ENCODE data around the gene CYRIA. TPM values are rescaled to one million over a fixed set of nuclear protein-coding genes. Genes with fewer than 3 reads are reported as not detected.

Gene CYRIA
- total RNA-seq, 1 donor from 2014 or later: 27.0 TPM

- peak; percentile 74 for DNase-seq (ENCODE audit: low read depth, low spot score)
Observed at GRCh38 chr2:16650287-16651249, 15.1 kb downstream of the CYRIA start.

DNA sequence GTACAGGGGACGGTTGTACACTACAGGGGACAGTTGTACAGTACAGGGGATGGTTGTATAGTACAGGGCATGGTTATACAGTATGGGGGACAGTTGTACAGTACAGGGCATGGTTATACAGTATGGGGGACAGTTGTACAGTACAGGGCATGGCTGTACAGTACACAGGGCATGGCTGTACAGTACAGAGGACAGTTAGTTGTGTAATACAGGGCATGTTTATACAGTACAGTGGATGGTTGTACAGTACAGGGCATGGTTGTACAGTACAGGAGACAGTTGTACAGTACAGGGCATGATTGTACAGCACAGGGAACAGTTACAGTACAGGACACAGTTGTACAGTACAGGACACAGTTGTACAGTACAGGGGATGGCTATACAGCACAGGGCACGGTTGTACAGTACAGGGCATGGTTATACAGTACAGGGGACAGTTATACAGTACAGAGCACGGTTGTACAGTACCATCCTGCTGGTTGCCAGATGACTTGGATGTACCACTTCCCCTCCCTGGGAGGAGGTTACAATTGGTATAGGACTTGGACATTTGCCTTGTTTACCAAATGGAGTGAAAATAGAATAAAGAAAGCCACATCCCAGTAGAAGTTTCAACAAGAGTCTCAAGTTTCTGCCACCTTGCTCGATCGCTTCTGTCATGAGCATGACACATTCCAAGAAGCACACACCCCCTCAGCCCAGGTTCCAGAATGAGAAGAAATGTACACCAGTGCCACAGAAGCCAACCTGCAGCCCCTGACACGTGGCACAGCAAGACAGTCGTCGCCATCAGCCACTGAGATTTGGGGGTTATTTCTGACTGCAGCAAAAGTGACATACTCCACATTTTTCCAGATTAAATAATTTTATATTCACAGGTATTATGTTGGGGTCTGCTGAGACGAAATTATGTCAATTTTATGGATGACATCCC lies 16.0 kb downstream of the CYRIA start:
- DNase-seq (ENCODE audit: low read depth, low spot score): no peak

- no peak for DNase-seq (ENCODE audit: low read depth, low spot score)
Observed at GRCh38 chr2:16647992-16648617, 17.5 kb downstream of the CYRIA start.

DNA sequence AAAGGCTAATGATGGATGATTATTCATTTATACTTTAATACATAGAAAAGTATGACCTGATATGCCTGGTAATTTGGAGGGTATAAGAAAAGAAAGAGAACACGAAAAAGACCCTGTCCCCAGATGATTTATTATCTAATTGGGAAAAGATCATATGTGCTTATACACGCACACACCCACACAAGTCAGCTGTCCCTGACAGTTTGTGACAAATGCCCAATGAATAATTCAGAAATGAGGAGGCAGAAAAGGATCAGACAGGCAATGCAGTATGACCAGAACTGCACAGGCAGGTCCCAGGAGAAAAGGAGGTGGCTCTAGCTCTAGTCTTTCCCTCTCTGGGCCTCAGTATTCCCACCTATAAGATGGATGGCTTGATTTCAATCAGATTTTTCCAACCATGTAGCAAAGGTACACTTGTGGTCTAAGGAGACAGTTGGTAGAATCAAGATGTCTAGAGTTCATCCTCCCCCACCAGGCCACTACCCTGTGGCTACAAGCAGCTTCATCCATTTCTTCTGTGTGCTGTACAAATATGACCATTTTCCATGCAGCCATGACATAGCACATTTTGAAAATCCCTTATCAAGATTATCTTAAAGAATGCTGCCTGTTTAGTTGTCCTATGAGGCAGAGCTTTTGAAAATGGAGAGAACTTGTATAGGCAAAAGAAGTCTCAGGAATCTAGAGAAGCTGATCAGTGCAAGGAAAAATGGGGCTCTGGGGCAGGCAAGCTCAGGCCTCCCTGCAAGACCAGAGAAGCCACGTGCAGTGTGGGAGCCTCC lies 19.7 kb downstream of the CYRIA start:
- no peak for DNase-seq (ENCODE audit: low read depth, low spot score)

GRCh38 chr2:16645088-16645487 lies 20.5 kb downstream of the CYRIA start:
- no peak for DNase-seq (ENCODE audit: low read depth, low spot score)

DNA sequence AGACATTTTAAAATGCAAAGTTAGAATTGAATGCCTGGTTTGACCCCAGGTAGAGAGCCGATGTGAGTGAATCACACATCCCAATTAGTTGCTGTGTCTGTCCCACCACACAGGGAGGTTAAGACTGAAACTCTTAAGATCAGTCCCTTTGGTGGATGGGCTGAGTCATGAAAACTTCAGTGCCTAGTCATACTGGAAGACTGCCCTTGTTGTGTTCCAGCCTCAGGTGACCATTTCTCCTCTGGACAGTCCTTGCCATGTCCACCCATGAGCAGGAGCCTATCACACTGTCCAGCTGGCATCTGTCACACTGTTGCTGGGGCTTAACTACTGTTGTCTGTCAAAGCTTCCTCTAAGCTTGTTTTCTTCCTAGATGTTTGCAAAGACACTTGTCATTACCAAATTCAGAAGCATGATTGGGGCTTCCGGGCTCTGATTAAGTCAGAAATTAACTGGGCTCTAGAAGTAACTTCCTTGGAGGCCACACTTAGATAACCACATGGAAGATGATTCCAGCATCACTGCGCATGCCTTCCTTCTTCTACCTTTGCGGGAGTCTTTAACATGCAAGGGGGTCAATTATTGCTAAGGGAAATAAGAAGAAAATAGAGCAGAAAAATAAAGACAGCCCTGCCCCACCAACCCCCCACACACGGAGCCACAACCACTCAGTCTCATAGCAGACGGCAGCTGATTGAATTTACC lies 21.3 kb downstream of the CYRIA start:
- DNase-seq (ENCODE audit: low read depth, low spot score): no peak

GRCh38 chr2:16643099-16643498 lies 22.5 kb downstream of the CYRIA start:
- peak; percentile 48 for DNase-seq (ENCODE audit: low read depth, low spot score)

DNA sequence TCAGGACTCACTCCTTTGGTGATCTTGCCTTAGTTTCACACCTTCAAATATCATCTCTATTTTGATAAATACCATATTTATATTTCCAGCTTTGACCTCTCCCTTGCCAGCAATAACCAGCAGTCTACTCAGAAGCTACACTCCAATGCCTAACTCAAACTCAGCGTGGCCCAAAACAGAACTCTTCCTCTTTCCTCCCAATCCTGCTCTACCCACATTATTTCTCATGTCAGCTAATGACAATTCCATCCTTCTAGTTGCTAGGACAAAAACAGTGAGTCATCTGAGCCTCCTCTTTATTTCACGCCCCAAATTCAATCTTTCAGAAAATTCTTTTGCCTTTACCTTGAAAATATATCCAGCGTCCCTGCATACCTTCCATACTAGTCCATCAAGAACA lies 23.5 kb downstream of the CYRIA start:
- no peak for DNase-seq (ENCODE audit: low read depth, low spot score)

DNA sequence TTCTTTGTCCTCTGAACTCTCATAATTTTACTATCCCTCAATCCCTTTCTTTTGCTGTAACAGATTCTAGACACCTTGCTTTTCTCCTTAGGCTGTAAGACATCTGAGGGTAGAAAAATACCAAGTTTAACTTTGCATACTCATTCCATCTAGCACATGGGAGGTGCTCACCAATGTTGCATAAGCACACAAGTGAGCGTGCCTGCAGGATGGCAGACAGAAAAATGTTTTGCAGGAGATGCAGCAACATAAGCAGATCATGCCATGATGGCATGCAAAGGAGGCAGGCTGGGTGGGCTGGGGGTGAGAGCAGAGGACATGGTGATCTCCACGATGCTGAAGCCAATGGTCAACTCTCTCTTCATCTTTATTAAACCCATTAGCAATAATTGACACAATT lies 24.1 kb downstream of the CYRIA start:
- no peak for DNase-seq (ENCODE audit: low read depth, low spot score)

GRCh38 chr2:16640867-16641266 lies 24.8 kb downstream of the CYRIA start:
- no peak for DNase-seq (ENCODE audit: low read depth, low spot score)

DNA sequence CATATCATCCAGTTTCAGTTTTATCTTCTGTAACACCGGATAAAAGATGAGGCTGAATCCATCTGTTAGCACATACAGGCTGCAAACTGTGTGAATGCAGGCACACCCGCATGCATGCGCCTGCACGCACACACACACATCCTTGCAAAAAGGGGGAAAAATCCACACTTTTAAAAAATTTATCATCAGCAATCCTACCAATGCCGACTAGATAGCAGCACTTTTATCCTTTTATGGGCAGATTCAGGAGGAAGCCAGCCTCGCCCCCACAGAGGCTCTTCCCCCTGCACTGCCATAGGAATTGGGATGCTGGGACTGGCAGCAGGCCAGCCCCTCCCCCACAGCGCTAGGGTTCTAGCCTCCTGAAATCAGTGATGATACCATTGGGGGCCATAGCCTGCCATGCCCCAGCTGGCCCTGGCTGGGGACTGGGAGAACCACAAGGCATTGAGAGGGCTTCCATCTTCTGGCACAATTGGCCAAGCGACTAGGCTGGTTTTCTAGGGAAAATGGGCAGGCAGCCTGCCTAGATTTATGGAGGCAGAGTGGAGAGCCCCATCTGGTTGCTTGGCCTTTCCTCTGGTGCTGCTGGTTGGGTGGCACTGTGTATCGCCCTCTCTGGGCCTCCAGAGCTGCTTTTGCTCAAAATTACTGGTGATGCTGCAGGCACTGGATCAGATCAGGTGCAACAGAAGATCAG lies 25.5 kb downstream of the CYRIA start:
- DNase-seq (ENCODE audit: low read depth, low spot score): no peak

GRCh38 chr2:16639431-16639830 lies 26.2 kb downstream of the CYRIA start:
- DNase-seq (ENCODE audit: low read depth, low spot score): no peak

DNA sequence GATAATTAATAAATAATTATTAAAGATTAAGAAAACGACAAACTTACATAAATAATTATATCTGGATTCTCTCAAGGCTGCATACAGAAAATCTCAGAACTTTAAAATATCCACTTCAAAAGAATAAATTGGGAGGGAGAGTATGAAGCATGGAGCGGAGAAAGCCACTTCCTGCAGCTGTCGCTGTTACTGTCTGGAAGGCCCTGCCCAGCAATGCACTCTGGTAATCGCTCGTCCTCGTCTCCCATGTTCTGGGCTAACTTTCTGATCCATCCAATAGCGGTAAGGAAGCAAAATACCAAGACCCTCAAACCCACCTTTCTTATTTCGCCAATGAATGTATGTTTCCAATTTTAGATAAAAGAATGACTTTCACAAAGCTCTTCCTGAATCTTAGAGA lies 26.7 kb downstream of the CYRIA start:
- DNase-seq (ENCODE audit: low read depth, low spot score): no peak

GRCh38 chr2:16637304-16637703 lies 28.3 kb downstream of the CYRIA start:
- DNase-seq (ENCODE audit: low read depth, low spot score): no peak

DNA sequence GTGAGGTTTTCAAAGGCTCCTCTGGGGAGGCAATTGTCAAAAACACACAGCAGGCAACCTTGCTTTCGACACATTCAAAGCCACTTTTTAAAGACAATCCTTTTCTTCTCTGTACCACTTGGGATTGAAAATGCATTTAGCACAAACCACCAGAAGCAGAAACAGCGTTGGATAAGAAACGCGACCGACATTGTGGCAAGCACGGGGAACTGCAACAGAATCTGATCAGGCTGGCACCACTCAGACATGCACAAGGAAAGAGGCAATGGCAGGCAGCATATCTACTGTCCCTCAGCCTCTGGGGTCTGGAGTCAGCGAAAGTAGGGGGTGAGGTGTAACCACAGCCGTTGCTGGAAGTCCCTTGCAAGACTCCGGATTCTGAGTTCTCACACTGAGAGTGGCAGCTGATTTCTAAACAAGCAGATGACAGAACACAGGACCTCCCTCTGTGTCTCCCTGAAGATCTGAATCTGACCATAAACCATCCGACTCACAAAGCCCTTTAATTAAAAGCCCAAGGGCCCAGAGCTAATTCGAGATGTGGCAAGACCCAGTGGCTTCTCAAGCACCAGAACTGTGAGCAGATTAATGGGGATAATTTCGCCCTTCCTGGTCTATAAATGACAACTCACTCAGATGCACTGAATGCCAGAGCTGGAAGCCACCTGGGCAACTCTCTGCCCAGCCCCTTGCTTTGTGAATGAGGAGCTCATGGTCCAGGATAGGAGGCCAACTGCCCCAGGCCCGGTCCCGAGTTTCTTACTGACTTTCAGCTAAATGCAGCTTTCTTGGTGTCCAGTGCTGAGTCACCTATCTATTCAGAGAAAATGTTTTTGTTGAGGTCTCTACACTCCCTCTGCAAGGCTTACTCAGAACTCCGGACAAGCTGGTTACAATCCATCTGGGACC lies 29.6 kb downstream of the CYRIA start:
- DNase-seq (ENCODE audit: low read depth, low spot score): no peak

- DNase-seq (ENCODE audit: low read depth, low spot score): peak; percentile 29
Observed at GRCh38 chr2:16633621-16634430, 31.8 kb downstream of the CYRIA start.

GRCh38 chr2:16632598-16632997 lies 33.0 kb downstream of the CYRIA start:
- no peak for DNase-seq (ENCODE audit: low read depth, low spot score)

DNA sequence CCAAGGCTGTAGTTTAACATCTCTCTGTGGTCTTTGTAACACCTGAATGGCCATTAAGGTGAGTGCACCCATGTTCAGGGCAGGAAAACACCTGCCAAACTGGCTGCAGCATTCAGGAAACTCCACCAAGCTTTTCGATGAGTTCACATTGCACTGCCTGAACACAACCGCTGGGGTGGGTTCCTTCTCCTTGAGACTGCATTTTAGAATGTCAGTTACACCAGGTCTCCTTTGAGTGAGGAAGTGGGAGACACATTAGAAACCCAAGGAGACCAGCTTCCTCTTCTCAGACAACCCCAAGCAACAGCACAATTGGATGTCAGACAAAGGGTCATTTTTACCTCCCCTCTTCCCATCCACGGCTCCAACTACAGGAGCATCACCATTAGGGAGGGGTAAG lies 35.2 kb downstream of the CYRIA start:
- DNase-seq (ENCODE audit: low read depth, low spot score): no peak

All from pulmonary artery endothelial cell (primary cell).